Left lung (tissue), 10 donors: Measurements from ENCODE around the gene TBXAS1. TPM values are rescaled to one million over a fixed set of nuclear protein-coding genes. Genes with fewer than 3 reads are reported as not detected.
"Not testable (repeated sequence)": the region's sequence is repeated elsewhere in the genome, so short reads cannot be mapped to it uniquely, and the experiment has no call there.

ENCODE experiments used
- ATAC-seq: fragments of 200-7000 bp; cut with Tn5 transposase; one replicate; pipeline ENCODE4 v1.9.1; 2020; ENCODE audit warnings: moderate library complexity
- DNase-seq, 4 donors: peaks; one replicate each; pipeline ENCODE4 v3.0.0-alpha.2; 2013 to 2020
- H3K27ac ChIP-seq, 2 donors: fragments of 200-600 bp; sonication (generic) in 1 of 2; one replicate each; pipeline versions ENCODE4 v1.5.0 to v1.8.0; 2020 to 2021
- H3K27me3 ChIP-seq, 2 donors: fragments of 200-600 bp; sonication (generic) in 1 of 2; one replicate each; pipeline versions ENCODE4 v1.5.0 to v1.8.0; 2020 to 2021
- H3K36me3 ChIP-seq, 2 donors: fragments of 200-600 bp; sonication (generic) in 1 of 2; one replicate each; pipeline versions ENCODE4 v1.5.0 to v1.8.0; 2020 to 2021
- H3K4me1 ChIP-seq, 2 donors: fragments of 200-600 bp; one replicate each; pipeline ENCODE4 v1.8.0; 2021
- H3K4me3 ChIP-seq, 2 donors: fragments of 200-600 bp; sonication (generic) in 1 of 2; one replicate each; pipeline versions ENCODE4 v1.5.0 to v1.8.0; 2020 to 2021; ENCODE audit warnings: mild to moderate bottlenecking in 1 of 2
- H3K9me3 ChIP-seq, 2 donors: fragments of 200-600 bp; sonication (generic) in 1 of 2; one replicate each; pipeline versions ENCODE4 v1.5.0 to v1.8.0; 2020 to 2021
- CTCF ChIP-seq, 2 donors: fragments of 200-600 bp; sonication (generic) in 1 of 2; IDR thresholded peaks; one replicate each; pipeline versions ENCODE4 v1.5.0 to v1.8.0; 2021; ENCODE audit warnings: antibody characterized with exemption in 2 of 2
- intact Hi-C, 2 donors: fragments of 100-400 bp; cut with DNase I; formaldehyde crosslinking; loops; one replicate each; pipeline versions ENCODE4 v1.11.2 to v1.14.2; 2022
- polyA plus RNA-seq, 6 donors: library from polyadenylated mRNA; unstranded; fragments of 120-200 nt; gene quantifications; one replicate each; pipeline ENCODE4 v1.2.1, GENCODE V29; 2013; ENCODE audit not compliant: insufficient read length in 6 of 6
- total RNA-seq, 2 donors: library from RNA; stranded (reverse); fragmentation: NEBNext Ultra II Directional; extraction: Animal tissue kit (Norgen Biotek cat#: 25700); gene quantifications; one replicate each; pipeline ENCODE4 v1.2.1, GENCODE V29; 2021
- donor health status: DM: no; HTN: yes; CAD: no.
- donor health status: DM: no; HTN: no; CAD: no.

TBXAS1 gene
- total and polyA plus RNA-seq, 8 donors, result 8.2 to 103 (median 9.6) TPM

DNA sequence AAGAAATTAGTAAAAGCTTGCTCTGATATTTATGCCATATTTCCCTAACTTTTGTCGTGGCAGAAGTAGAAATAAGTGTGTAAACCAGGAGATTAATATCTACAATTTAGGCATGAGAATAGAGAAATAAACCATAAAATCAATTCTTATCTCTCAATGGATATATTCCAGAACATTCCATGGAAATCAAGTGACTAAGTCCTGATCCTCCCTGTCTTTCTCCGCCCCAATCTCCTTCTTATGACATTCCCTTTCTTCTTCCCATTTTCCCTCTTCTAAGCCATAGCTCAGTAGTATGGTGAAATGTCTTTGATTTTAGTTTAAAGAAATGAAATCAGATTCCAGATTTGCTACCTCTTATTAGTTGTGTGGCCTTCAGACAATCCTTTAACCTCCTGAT lies 88.8 kb downstream of the TBXAS1 start:
- Histone ChIP-seq H3K4me3 (no peak overlapping the region), H3K4me1 (peaks cover 15 to 40% of the 10 kb centered on the region in 2 donors), H3K36me3 (peaks cover 0 to 39% of the 10 kb centered on the region in 2 donors), H3K27me3 (no peaks in the 10 kb centered on the region), H3K9me3 (no peaks in the 10 kb centered on the region), H3K27ac (no peak overlapping the region)
- TF ChIP-seq CTCF (IDR thresholded peaks at IDR 0.05), result no peak
- DNase-seq (no peak), ATAC-seq (no peak)
- intact Hi-C loops, result no loop called here

DNA sequence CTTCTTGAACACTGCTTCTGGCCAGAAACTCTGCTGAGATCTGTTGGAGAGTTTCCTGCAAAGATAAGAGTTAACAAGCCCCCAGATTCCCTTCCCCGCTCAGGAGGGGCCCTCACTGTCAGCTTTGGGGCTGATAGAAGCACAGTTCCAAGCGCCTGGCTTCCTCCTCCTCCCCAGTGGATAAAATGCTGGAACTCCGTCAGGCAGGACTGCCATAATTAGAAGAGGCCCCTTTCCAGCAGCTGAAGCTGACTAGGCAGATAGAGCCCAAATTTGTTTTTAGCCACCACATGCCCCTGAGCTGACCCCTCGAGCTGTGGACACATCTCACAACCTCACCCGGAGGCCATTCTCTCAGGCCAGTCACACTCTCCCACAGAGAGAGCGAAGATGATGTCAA lies 89.4 kb downstream of the TBXAS1 start:
- Histone ChIP-seq H3K4me1 (peaks cover 15 to 40% of the 10 kb centered on the region in 2 donors), H3K4me3 (no peak overlapping the region), H3K27ac (no peak overlapping the region), H3K27me3 (no peaks in the 10 kb centered on the region), H3K36me3 (peaks cover 0 to 33% of the 10 kb centered on the region in 2 donors), H3K9me3 (no peaks in the 10 kb centered on the region)
- peak in 1 of 4 donors; percentile 43 for DNase-seq
- no peak for TF ChIP-seq CTCF (IDR thresholded peaks at IDR 0.05)
- ATAC-seq, result peak; percentile 37
- intact Hi-C loops, result no loop called here

DNA sequence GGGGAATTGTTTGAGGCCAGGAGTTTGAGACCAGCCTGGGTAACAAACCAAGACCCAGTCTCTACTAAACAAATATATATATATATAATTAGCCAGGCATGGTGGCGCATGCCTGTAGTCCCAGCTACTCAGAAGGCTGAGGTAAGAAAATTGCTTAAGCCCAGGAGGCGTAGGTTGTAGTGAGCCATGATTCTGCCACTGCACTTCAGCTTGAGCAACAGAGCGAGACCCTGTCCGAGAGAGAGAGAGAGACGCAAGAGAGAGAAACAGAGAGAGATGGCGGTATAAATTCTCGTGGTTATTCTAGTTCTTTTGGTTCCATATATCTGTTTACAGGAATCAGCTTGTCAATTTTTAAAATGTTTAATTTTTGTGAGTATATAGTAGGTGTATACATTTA lies 94.0 kb downstream of the TBXAS1 start:
- Histone ChIP-seq H3K27me3 (no peaks in the 10 kb centered on the region), H3K27ac (no peak overlapping the region), H3K36me3 (peaks cover 0 to 18% of the 10 kb centered on the region in 2 donors), H3K4me1 (peaks cover 0 to 14% of the 10 kb centered on the region in 2 donors), H3K9me3 (no peaks in the 10 kb centered on the region), H3K4me3 (no peak overlapping the region)
- DNase-seq (no peak), ATAC-seq (no peak)
- intact Hi-C loops, result no loop called here
- no peak for TF ChIP-seq CTCF (IDR thresholded peaks at IDR 0.05)

GRCh38 chr7:139924461-139924860 lies 95.4 kb downstream of the TBXAS1 start:
- peaks cover 0 to 10% of the 10 kb centered on the region in 2 donors for H3K4me1 ChIP-seq
- ATAC-seq (no peak), DNase-seq (no peak)
- no peaks in the 10 kb centered on the region for H3K27me3 ChIP-seq
- no peak overlapping the region for H3K4me3 ChIP-seq
- no peak overlapping the region for H3K27ac ChIP-seq
- peaks cover 0 to 10% of the 10 kb centered on the region in 2 donors for H3K36me3 ChIP-seq
- no peaks in the 10 kb centered on the region for H3K9me3 ChIP-seq
- intact Hi-C loops, result no loop called here
- no peak for TF ChIP-seq CTCF (IDR thresholded peaks at IDR 0.05)

GRCh38 chr7:139929221-139929620 lies 100.2 kb downstream of the TBXAS1 start:
- H3K4me3 ChIP-seq, DNase-seq, intact Hi-C loops, ATAC-seq, H3K36me3 ChIP-seq, H3K9me3 ChIP-seq, H3K27ac ChIP-seq, H3K27me3 ChIP-seq, H3K4me1 ChIP-seq: not testable (repeated sequence)

DNA sequence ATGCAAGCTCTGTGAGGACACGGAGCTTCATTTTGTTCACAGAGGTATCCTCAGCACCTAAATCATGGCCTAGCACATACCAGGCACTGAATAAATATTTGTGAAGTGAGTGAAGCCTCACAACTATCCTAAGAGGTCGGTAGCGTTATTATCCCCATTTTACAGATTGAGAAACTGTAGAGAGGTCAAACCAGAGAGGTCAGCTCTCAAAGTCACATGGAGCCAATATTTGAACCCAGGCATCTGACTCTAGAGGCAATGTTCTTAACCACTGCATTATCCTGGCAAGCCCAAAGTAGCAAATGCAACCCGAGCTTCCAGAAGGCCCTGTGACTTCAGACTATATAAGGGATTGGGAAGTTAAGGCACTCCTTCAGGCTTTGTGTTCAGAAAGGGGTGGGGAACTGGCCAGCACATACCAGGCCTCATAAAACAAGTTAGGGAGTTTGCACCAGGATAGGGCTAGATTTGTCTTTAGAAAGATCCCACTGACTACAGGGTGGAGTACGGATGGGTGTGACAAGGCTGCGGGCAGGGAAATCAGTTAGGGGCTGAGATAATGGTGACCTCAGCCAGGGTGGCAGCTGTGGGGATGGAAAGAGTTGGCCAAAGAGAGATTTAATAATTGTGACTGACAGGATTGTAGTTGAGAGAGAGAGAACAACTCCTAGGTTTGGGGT lies 101.4 kb downstream of the TBXAS1 start:
- Histone ChIP-seq H3K4me3 (no peak overlapping the region), H3K9me3 (no peaks in the 10 kb centered on the region), H3K4me1 (no peaks in the 10 kb centered on the region), H3K27me3 (no peaks in the 10 kb centered on the region), H3K36me3 (peaks cover 0 to 8% of the 10 kb centered on the region in 2 donors), H3K27ac (no peak overlapping the region)
- no peak for TF ChIP-seq CTCF (IDR thresholded peaks at IDR 0.05)
- no peak for ATAC-seq
- no peak for DNase-seq
- intact Hi-C loops, result no loop called here
